Measurements from ENCODE around the gene WWOX.

Gene WWOX

DNA sequence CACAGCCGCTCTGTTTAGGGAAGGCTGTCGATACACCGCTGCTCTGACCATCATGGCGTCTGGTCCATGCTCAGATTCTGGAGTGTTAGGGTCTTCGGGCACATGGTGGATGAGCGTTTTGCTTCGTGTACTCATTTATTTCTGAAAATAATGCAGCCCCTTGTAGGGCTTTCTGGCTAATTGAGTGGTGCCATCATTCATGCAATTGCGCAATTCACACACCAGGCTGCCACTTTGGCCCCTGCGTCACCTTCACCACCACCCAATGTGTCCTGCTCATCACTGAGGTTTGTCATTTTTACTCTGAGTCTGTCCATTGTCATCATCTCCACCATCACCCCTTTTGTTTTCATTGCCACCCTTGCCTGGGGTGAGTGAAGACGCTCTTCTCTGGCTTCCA is 557.4 kb downstream of the WWOX start:
- Histone ChIP-seq H3K4me1 (ENCODE audit: low read depth, poor library complexity, severe bottlenecking) (no peaks in the 10 kb centered on the region), H3K4me3 (IDR thresholded peaks at IDR 0.05; ENCODE audit: insufficient read depth, low read depth, low read length) (no peak overlapping the region), H2AFZ (ENCODE audit: low read depth) (no peak overlapping the region), H3K4me2 (no peak overlapping the region), H3K36me3 (ENCODE audit: insufficient read depth) (no peaks in the 10 kb centered on the region), H3K9ac (no peak overlapping the region), H4K20me1 (ENCODE audit: insufficient read depth) (no peaks in the 10 kb centered on the region), H3K27me3 (ENCODE audit: insufficient read depth, low read depth) (no peaks in the 10 kb centered on the region), H3K27ac (no peak overlapping the region), H3K79me2 (ENCODE audit: insufficient read depth, low read depth) (no peaks in the 10 kb centered on the region)
- TF ChIP-seq, protein P1, sequence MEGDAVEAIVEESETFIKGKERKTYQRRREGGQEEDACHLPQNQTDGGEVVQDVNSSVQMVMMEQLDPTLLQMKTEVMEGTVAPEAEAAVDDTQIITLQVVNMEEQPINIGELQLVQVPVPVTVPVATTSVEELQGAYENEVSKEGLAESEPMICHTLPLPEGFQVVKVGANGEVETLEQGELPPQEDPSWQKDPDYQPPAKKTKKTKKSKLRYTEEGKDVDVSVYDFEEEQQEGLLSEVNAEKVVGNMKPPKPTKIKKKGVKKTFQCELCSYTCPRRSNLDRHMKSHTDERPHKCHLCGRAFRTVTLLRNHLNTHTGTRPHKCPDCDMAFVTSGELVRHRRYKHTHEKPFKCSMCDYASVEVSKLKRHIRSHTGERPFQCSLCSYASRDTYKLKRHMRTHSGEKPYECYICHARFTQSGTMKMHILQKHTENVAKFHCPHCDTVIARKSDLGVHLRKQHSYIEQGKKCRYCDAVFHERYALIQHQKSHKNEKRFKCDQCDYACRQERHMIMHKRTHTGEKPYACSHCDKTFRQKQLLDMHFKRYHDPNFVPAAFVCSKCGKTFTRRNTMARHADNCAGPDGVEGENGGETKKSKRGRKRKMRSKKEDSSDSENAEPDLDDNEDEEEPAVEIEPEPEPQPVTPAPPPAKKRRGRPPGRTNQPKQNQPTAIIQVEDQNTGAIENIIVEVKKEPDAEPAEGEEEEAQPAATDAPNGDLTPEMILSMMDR (conservative IDR thresholded peaks at IDR 0.05; ENCODE audit: low read depth, low read length): no peak

DNA sequence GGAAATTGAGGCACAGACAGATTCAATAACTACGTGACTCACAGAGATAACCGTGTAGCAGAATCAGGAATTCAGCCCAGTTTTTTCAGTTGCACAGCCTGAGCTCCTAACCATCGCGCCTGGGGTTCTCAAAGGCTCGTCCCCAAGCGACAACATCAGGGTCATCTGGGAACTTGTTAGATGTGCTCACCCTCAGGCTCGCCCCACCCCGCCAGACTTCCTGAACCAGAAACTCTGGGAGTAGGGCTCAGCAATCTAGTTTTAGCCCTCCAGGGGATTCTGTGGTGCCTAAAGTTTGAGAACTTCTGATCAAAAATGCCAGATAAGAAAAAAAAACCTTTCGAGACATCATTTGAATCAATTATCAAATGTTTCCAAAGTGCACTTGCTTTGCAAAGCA is 559.8 kb downstream of the WWOX start:
- Histone ChIP-seq H2AFZ (ENCODE audit: low read depth) (no peak overlapping the region), H3K4me3 (IDR thresholded peaks at IDR 0.05; ENCODE audit: insufficient read depth, low read depth, low read length) (no peak overlapping the region), H3K36me3 (ENCODE audit: insufficient read depth) (no peaks in the 10 kb centered on the region), H4K20me1 (ENCODE audit: insufficient read depth) (no peaks in the 10 kb centered on the region), H3K9ac (no peak overlapping the region), H3K4me2 (no peak overlapping the region), H3K4me1 (ENCODE audit: low read depth, poor library complexity, severe bottlenecking) (no peaks in the 10 kb centered on the region), H3K79me2 (ENCODE audit: insufficient read depth, low read depth) (no peaks in the 10 kb centered on the region), H3K27me3 (ENCODE audit: insufficient read depth, low read depth) (no peaks in the 10 kb centered on the region), H3K27ac (no peak overlapping the region)
- TF ChIP-seq, protein P1 (conservative IDR thresholded peaks at IDR 0.05; ENCODE audit: low read depth, low read length): no peak

DNA sequence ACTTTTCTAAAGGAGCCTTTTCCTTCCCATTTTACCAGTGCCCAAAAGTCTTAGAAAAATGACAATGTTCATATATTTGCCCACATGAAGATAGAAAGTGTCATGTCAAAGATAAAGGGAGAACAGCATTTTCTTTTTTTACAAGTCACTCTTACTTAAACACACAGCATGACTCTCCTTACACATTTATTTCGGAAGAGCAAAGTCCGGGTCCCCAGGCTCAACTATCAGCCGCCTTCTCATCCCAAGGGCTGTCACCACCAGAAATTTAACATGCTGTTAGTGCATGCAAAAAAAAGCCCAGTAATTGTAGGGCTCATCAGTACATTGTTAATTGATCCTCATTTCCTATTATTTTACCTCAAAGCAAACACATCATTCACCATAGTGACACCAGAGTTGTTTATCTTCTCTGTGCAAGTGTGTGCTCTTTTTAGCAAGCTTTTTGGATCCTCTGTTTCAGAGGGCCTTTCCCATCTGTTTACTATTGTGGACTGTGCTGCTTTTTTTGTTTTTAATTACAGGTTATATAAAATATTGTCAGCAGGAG is 560.3 kb downstream of the WWOX start:
- no peak overlapping the region for H3K27ac ChIP-seq
- no peaks in the 10 kb centered on the region for H3K36me3 ChIP-seq (ENCODE audit: insufficient read depth)
- no peak overlapping the region for H2AFZ ChIP-seq (ENCODE audit: low read depth)
- no peaks in the 10 kb centered on the region for H3K27me3 ChIP-seq (ENCODE audit: insufficient read depth, low read depth)
- no peaks in the 10 kb centered on the region for H3K79me2 ChIP-seq (ENCODE audit: insufficient read depth, low read depth)
- H4K20me1 ChIP-seq (ENCODE audit: insufficient read depth): no peaks in the 10 kb centered on the region
- H3K4me2 ChIP-seq: no peak overlapping the region
- no peak overlapping the region for H3K9ac ChIP-seq
- no peak overlapping the region for H3K4me3 ChIP-seq (IDR thresholded peaks at IDR 0.05; ENCODE audit: insufficient read depth, low read depth, low read length)
- H3K4me1 ChIP-seq (ENCODE audit: low read depth, poor library complexity, severe bottlenecking): no peaks in the 10 kb centered on the region
- TF ChIP-seq, protein P1 (conservative IDR thresholded peaks at IDR 0.05; ENCODE audit: low read depth, low read length): no peak

DNA sequence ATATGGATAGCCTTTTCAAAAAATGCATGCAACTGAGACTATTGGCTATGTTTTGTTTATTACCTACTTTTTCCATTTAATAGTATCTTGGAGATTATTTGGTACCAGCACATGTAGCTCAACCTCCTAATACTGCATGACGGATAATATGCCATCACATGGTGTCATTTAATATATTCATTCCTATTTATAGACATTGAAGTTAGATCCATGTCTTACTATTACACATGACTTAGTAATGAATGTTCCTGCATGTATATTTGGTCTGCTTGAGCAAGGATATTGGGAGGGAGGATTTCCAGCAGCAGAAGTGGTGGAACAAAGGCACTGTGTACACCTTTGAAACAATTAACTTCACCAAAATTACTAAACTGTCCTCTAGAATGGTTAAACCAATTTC is 561.3 kb downstream of the WWOX start:
- Histone ChIP-seq H3K36me3 (ENCODE audit: insufficient read depth) (no peaks in the 10 kb centered on the region), H3K27ac (no peak overlapping the region), H3K4me3 (IDR thresholded peaks at IDR 0.05; ENCODE audit: insufficient read depth, low read depth, low read length) (no peak overlapping the region), H3K9ac (no peak overlapping the region), H3K4me1 (ENCODE audit: low read depth, poor library complexity, severe bottlenecking) (no peaks in the 10 kb centered on the region), H4K20me1 (ENCODE audit: insufficient read depth) (no peaks in the 10 kb centered on the region), H3K4me2 (no peak overlapping the region), H3K27me3 (ENCODE audit: insufficient read depth, low read depth) (no peaks in the 10 kb centered on the region), H2AFZ (ENCODE audit: low read depth) (no peak overlapping the region), H3K79me2 (ENCODE audit: insufficient read depth, low read depth) (no peaks in the 10 kb centered on the region)
- TF ChIP-seq, protein P1 (conservative IDR thresholded peaks at IDR 0.05; ENCODE audit: low read depth, low read length): no peak

All from KMS-11 (cell line).